Superior temporal gyrus (tissue), 1 donor: ENCODE measurements around the gene MARK4.
"Not testable (repeated sequence)": the region's sequence is repeated elsewhere in the genome, so short reads cannot be mapped to it uniquely, and the experiment has no call there.

Experiments
- DNase-seq: peaks from one replicate; pipeline ENCODE4 v3.0.0-alpha.2; 2016; ENCODE audit errors: extremely low spot score

The MARK4 gene

DNA sequence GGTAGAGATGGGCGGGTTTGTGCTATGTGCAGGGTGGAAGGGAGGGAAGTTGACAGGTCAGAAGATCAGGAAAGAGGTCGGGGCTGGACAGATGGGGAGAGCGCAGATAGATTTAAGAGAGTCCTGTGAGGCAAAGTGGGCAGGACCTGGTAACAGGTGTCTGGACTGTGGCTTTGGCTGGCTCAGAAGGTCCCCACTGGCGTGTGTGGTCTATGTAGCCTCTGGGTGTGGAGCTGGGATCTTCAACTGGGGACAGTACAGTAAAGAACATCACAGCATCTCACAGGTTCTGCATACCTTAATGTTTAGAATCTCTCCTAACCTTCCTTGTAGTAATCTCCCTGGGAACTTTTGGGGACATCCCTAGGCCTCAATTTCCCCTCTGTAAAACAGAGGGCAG is 53.9 kb downstream of the MARK4 start:
- DNase-seq: no peak

DNA sequence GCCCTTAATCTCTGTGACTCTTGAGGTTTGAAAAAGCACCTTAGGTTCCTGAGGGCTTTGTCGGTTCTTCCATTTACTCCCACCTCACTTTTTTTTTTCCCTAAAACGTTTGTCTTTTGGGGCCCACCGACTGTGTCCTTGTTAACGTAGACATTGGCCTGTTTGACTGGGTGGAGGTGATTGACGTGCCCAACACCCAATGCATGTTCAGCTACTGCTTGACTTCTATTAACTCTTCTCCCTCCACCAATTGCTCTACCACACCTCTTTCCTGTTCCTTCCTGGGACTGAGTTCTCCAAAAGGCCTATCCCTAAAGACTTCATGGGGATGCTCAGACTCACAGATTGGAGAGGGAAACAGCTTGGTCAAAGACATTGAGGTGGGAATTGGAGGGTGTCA is 54.4 kb downstream of the MARK4 start:
- no peak for DNase-seq

DNA sequence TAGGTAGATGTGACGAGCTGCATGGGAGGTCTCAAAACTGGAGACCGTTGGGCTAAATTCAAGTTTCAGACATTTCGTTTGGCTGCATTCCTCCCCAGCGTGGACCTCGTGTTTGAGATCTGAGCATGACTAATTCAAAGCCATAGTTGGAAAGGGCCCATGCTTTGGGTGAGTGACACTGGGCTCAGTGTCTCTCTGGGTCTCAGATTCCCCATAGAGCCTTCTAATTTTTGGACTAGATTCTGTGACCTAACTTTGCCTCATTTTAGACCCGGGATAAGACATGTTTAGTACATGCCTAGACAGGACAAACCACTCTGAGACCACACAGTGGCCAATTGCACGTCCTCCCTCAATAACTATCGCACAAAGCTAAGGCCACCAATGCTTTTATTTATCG is 55.0 kb downstream of the MARK4 start:
- DNase-seq: no peak

DNA sequence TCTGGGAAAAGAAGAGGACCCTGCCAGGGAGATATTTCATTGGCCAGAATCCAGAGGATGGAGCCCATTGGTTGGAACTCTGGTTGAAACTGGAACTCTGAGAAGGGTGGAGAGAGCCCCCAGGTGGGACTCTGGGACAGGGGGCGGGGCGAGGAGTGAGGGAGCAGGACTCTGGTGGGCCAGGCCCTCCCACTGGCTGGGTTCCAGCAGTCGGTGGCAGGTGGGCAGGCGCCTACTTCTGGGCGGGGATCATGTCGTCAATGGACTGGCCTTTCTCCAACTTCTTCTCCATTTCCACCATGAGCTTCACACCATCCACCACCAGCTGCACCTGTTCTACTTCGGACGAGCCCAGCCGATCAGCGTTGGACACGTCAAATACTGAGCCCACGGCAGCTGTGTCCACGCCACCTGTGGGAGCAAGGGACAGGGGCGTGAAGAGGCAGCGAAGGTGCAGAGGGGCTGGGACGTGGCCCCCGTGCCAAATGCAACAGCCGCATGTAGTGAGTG is 55.5 kb downstream of the MARK4 start:
- DNase-seq: no peak

DNA sequence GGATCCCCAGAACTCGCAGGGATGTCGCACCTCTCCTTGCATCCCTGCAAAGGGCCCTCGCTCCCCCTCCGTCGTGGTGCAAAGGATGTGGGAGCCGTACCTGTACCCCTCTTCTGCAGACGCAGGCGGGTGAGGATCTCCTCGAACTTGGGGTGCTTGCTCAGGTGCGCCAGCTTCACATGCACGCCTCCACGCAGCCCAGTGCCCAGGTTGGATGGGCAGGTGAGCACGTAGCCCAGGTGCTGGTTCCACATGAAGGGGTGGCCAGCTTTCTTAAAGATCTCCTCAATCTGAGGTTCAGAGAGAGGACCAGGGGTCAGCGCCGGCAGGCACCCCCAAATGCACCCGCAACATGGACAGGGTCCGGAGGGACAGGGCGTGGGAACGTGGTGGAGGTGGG is 56.3 kb downstream of the MARK4 start:
- DNase-seq: no peak

DNA sequence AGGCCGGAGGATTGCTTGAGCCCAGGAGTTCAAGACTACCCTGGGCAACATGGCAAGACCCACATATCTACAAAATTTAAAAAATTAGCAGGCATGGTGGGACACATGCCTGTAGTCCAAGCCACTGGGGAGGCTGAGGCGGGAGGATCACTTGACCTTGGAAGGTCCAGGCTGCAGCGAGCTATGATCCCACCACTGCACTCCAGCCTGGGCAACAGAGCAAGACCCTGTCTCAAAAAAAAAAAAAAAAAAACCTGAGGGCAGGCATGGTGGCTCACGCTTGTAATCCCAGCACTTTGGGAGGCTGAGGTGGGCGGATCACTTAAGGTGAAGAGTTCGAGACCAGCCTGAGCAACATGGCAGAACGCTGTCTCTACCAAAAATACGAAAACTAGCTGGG is 58.3 kb downstream of the MARK4 start:
- not testable (repeated sequence) for DNase-seq

DNA sequence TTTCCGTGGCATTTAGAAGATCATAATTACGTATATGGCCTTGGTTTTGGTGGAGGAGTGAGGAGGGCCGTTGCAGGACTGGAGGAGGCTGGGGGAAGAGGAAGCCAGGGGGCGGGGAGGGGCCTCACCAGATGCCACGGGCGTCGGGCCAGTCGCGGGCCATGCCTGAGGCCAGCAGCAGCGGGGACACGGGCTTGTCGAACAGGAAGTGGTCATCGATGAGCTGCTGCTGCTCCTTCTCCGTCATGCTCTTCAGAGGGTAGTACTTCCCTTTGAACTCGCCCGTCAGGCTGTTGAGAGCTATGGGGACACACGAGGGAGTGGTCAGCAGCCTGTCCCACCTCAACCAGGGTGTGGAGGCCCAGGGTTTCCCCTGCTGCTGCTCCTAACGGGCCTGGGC is 60.5 kb downstream of the MARK4 start:
- DNase-seq: no peak

DNA sequence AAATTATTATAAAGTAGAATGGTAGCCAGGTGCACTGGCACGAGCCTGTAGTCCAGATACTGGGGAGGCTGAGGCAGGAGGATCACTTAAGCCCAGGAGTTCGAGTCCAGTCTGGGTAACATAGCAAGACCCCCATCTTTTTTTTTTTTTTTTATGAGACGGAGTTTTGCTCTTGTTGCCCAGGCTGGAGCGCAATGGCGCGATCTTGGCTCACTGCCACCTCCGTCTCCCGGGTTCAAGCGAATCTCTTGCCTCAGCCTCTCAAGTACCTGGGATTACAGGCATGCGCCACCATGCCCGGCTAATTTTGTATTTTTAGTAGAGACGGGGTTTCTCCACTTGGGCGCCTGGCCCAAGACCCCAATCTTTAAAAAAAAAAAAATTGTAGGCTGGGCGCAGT is 61.2 kb downstream of the MARK4 start:
- DNase-seq: not testable (repeated sequence)

DNA sequence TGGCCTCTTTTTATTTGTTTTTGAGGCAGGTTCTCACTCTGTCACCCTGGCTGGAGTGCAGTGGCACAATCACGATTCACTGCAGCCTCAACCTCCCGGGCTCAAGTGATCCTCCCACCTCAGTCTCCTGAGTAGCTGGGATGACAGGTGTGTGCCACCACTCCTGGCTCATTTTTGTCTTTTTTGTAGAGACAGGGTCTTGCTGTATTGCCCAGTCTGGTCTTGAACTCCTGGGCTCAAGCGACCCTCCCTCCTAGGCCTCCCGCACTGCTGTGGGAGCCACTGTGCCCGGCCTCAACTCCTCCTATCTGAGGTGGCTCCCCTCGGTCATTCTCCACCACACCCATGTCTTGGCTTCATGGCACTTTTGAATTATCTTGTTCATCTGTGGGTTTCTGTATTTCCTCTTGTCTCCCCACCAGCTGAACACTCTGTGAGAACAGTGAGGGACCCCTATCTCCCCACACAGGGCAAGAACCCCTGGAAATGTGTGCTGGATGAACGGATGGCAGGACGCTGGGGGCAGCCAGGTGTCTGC is 63.7 kb downstream of the MARK4 start:
- no peak for DNase-seq

DNA sequence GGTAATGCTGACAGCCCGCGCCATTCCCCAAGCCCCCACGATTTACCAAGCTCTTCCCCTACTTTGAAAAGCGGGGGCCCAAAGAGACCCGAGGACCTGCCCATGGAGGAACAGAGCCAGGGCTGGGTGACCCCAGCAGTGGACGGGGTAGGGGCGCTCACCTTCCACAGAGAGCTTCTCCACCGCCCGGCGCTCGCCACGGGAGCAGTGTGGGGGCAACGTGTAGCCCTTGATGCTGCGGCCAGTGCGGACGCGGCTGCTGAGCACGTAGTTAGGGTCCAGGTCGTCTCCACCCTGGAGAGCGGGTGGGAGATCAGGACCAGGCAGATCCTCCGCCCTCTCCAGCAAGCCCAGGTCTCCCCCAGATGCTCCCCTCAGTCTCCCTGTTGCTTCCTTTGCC is 64.2 kb downstream of the MARK4 start:
- DNase-seq: no peak

DNA sequence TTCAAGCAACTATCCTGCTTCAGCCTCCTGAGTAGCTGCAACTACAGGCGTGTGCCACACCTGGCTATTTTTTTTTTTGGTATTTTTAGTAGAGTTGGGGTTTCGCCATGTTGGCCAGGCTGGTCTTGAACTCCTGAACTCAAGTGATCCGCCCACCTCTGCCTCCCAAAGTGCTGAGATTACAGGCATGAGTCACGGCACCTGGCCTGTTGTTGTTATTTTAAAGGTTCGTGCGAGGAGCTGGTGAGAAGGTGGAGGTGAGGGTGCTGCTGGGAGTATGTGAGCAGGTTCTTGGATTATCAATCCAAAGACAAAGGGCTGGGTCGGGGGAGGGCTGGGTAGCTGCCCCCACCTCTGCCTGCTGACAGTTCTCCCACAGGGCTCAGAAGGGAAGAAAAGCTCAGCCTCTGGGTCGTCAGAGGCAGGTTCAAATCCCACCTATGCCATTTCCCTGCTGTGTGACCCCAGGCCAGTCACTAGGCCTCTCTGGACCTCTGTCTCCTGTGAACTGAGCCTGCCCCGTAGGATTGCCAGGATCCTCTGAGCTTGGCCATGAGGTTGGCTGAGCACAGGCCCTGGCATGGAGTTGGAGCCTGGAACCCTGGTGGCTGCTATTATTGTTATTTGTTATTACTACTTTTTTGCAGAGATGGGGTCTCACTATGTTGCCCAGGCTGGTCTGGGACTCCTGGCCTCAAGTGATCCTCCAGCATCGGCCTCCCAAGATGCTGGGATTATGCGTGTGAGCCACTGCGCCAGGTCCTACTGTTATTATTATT is 70.1 kb downstream of the MARK4 start:
- DNase-seq: no peak

DNA sequence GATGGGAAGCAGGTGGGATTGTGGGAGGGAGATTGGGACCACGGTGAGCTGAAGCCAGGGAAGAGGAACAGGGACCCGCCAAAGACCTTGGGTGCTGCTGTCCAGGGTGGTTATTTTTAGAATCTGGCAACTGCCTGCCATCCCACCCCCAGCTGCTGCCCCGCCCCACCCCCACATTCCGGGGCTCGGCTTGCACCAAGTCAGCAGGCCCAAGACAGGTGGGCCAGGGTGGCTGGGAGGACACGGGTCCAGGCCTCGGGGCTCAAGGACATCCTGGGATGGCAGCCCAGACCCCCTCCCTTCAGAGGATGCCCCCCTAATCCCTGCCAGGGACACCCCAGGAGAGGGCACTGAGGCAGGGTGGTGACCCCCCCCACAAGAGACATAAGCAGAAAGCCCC is 70.8 kb downstream of the MARK4 start:
- DNase-seq: no peak

DNA sequence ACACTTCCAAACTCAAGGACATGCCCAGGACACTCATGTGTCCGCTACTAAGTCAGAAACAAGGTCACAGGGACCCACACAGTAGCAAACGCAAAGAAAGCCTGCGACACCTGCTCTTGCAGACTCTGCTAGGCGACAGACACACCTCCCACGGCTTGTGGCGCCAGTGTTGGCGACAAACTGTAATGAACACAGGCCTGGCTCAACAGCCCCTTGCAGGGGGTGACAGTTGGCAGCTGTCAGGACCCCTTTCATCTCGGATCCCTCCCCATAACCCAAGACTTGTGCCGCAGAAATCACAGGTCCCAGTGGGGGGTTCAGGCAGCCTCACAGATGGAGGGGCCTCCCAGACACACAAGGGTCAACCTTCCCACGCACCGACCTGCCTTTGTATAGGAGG is 71.2 kb downstream of the MARK4 start:
- no peak for DNase-seq

DNA sequence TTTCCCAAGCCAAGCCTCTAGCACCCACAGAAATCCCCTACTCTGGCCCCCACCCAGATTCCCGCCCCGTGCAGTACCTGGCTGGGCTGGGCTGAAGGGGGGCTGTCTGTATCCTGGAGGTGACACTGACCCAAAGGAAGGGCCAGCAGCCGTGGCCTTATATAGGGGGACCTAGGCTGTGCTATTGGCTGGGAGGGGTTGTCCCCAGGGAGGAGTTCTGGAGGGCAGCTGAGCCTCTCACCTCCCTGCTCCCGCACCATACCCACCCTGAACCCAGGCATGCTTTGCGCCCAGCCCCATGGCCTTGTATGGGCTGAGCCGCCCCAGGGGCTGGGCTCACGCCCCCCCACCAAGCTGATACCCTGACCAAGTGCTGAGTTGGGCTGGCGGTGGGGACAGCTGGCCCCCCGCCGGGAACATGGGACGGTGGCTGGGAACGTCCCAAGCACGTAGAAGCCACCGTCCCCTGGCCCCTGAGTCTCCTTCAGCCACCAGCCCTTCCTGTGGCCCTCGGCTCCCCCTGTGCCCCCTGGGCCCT is 71.7 kb downstream of the MARK4 start, which contains the start of gene CKM:
CKM (minus strand) TSS at position 132 of the 538 bp plus-strand sequence. CDS start 3,162 bp downstream, outside the sequence.
- no peak for DNase-seq

DNA sequence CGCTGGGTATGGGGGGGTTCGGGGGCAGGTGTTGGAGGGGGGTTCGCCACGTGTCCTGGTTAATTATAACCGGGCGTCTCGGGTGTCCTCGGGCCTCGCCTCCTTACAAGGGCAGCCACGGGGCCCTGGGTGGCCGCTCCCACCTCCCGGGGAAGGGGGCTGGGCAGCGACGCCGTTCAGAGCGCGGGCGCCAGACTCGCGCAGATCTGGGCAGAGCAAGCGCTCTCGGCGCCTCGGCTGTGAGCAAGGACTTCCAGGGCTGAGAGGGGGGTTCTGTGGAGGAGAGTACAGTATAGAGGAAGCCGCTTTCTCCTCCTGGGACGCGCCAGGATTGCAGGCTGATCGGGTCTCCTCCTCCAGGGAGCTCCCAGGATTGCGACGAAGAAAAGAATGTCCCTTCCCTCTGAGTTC is 72.6 kb downstream of the MARK4 start:
- no peak for DNase-seq

DNA sequence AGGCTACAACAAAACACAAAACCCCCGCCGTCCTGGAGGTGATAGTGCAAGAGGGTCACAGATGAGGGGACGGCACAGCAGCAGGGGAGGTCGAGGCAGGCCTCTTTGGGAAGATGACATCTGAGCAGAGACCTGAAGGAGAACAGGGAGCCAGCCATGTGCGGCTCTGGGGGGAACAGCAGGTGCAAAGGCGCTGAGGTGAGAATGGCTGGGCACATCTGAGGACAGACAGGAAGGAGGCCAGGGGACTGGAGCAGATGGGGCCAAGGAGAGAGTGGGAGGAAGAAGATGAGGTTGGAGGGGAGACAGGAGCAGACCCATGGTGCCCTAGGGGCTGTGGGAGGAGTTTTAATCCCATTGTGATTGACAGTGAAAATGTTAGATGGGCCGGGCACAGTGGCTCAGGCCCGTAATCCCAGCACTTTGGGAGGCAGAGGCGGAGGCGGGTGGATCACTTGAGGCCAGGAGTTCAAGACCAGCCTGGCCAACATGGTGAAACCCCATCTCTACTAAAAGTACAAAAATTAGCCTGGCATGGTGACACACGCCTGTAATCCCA is 73.4 kb downstream of the MARK4 start:
- no peak for DNase-seq

DNA sequence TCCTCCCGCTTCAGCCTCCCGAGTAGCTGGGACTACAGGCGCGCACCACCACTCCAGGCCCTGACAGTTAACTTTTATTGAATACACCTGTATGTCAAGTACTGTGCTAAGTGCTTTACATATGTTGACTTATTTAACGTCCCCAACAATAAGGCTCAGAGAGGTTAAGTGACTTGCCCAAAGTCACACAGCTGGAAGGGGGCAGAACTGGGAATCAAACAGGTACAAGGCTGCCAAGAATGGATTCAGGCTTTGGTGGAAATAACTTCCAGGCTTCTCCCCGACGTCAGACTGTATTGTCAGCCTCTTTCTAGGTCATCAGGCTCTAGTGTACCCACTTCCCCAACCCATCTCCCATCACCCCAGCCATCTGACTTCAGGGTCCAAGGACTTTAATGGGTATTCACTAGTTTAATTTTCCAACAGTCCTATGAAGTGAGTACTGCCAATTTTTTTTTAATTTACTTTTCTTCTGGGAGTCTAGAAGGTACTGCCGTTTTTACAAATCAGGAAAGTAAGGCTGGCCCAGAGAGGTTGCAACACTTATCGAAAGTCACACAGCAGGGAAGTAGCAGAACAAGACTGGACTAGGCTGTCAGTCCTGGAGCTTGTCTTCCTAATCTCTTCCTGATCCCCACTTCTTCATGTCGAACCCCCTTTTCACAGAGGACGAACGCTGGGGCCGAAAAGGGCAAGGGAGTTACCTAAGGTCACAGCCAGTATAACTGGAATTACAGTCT is 76.5 kb downstream of the MARK4 start:
- no peak for DNase-seq

DNA sequence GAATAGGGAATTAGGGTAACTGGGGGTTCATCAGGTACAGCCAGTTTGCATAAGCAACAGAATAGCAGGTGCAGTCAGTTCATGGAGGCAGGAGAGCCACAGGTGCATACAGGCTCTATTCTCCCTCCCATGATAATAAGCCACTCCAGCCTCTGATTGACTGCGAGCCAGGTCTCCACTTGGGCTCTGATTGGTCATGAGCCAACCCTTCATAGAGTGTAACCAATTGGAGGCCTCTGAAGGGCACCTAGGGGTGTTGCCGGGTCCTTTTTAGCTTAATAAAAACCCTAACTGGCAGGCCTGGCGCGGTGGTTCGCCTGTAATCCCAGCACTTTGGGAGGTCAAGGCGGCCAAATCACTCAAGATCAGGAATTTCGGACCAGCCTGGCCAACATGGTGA is 80.3 kb downstream of the MARK4 start:
- DNase-seq: no peak

DNA sequence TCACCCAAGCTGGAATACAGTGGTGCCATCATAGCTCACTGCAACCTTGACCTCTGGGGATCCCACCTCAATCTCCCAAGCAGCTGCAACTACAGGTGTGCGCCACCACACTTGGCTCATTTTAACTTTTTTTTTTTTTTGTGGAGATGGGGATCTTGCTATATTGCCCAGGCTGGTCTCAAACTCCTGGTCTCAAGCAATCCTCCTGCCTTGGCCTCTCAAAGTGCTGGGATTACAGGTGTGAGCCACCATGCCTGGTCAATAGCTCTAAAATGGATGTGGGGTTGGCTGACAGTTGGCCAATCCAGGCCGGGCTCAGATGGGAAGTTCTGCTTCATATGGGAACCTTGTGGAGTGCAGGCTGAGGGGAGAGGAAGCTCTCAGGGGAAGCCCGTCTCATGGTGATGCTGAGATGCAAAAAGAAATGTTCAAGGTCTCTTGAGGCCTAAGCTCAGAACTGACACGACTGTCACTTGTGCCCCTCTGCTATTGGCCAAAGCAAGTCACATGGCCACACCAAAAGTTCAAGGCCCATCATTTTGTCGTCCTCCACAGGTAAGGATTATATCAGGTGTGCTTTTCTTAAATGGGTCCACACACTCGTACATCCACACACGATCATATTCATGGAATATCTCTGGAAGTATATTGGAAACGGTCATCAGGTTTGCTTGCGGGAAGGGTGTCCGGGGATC is 82.7 kb downstream of the MARK4 start:
- DNase-seq: no peak

DNA sequence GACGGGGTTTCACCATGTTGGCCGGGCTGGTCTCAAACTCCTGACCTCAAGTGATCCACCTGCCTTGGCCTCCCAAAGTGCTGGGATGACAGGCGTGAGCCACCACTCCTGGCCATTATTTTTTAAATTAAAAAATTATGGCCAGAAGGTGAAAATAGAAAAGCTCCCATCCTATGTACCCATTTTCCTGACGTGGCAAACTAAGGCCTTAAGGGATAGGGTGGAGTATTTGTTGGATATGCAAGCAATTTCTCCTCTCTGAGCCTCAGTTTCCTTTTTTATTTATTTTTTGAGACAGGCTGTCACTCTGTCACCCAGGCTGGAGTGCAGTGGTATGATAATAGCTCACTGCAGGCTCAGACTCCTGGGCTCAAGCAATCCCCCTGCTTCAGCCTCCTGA is 83.8 kb downstream of the MARK4 start:
- not testable (repeated sequence) for DNase-seq

DNA sequence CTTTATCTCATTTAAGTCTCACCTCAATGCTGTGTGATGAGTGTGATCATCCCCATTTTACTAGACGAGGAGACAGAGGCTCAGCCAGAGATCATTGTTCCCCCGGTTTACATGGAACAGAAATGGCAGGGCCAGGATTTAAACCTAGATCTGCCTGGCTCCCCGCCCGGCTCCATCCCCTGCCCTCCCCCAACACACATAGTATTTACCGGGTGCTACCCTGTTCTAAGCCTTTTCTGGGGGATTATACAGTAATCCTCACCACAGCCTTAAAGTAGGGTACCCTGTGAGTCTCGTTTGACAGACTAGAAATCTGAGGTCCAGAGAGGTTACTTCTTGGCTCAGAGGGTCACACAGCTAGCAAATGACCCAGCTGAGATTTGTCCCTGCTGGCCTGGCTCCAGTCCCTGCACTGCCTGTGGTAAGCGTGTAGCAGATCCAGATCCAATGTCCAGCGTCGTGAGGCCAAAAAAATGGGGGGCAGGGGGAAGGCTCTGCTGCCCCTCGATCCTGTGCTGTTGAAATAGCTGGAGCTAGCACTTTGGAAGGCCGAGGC is 85.7 kb downstream of the MARK4 start:
- DNase-seq: no peak
